GM12891 (cell line): ENCODE measurements around the gene COL5A1.

Experiments
- PAX5 ChIP-seq: IDR thresholded peaks from 2 replicates; pipeline ENCODE4 v1.6.1; 2011; ENCODE audit warnings: low read length, moderate library complexity, mild to moderate bottlenecking; ENCODE audit not compliant: insufficient read depth, severe bottlenecking
- POLR2A ChIP-seq: IDR thresholded peaks from 2 replicates; pipeline ENCODE4 v1.6.1; 2011; ENCODE audit warnings: low read depth, low read length, control low read depth
- POLR2AphosphoS5 ChIP-seq: IDR thresholded peaks from 2 replicates; pipeline ENCODE4 v1.6.1; 2011; ENCODE audit warnings: low read depth, low read length, control low read depth
- POU2F2 ChIP-seq: IDR thresholded peaks from 2 replicates; pipeline ENCODE4 v1.6.1; 2011; ENCODE audit warnings: low read depth, mild to moderate bottlenecking, control low read depth, low read length, moderate library complexity
- SPI1 ChIP-seq: IDR thresholded peaks from 2 replicates; pipeline ENCODE4 v1.6.1; 2011; ENCODE audit warnings: low read depth, low read length, control low read depth
- TAF1 ChIP-seq: IDR thresholded peaks from 2 replicates; pipeline ENCODE4 v1.6.1; 2011; ENCODE audit warnings: low read depth, low read length, control low read depth

DNA sequence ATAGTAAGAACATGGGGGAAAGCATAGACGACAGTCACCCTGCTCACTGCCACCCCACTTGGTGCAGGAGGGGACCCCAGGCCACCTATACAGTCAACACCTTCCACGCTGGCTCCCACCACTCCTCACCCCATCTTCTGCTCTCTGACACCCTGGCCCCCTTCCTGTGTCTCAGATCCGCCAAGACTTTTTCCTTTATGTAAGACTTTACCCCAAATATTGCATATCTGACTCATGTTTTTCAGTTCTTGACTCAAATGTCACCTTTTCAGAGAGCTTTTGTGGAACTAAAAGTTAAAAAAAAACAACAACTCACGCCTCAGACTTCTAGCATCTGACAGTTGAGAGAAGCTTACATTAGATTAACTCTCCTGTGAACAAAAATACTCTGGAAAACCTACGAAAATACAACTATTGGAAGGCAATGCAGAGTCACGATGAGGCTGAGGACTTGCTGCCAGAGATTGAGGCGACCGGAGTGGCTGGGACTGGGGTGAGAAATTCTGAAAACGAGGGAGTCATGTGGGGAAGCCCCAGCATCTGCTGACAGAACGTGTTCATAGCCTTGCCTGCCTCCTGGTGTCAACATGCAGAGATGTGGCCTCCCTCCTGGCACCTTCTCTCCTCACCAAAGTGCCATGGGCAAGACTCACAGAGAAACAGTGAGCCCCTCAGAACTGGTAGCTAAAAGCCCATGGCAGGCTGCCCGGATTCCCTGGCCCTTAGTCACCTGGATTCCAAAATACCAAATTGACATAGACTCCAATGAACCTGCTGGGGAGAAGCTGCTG lies 216.6 kb downstream of the COL5A1 start:
- TF ChIP-seq POLR2A (no peak; the same call in 1 of the 2 replicates), POLR2AphosphoS5 (no peak), TAF1 (no peak), SPI1 (peak; percentile 64), POU2F2 (peak; percentile 61; the same call in 1 of the 2 replicates), PAX5 (no peak)
